HG02571 (cell line): ENCODE results near the gene FAM83F.

ENCODE experiments used
- ATAC-seq: cut with Tn5 transposase; IDR thresholded peaks from one replicate; pipeline ENCODE4 v1.9.1; 2021; ENCODE audit warnings: mild to moderate bottlenecking, moderate library complexity; ENCODE audit not compliant: unreplicated experiment

Gene FAM83F

GRCh38 chr22:40055143-40055883 lies 60.6 kb downstream of the FAM83F start:
- no peak for ATAC-seq

- no peak for ATAC-seq
These were observed 61.4 kb downstream of the FAM83F start for GRCh38 chr22:40056154-40056553.

- ATAC-seq: no peak
These were observed 61.8 kb downstream of the FAM83F start for GRCh38 chr22:40056559-40056958.

- ATAC-seq: no peak
These were observed 62.9 kb downstream of the FAM83F start for GRCh38 chr22:40057652-40058051.

GRCh38 chr22:40058265-40058664 lies 63.5 kb downstream of the FAM83F start:
- no peak for ATAC-seq

- no peak for ATAC-seq
These were observed 71.2 kb downstream of the FAM83F start for GRCh38 chr22:40065981-40066380.

GRCh38 chr22:40067639-40068038 lies 72.9 kb downstream of the FAM83F start:
- no peak for ATAC-seq

GRCh38 chr22:40070701-40071100 lies 75.9 kb downstream of the FAM83F start:
- no peak for ATAC-seq

GRCh38 chr22:40071720-40072119 lies 77.0 kb downstream of the FAM83F start:
- no peak for ATAC-seq

GRCh38 chr22:40076702-40077645 lies 82.2 kb downstream of the FAM83F start:
- ATAC-seq: no peak

GRCh38 chr22:40077646-40078016 lies 82.9 kb downstream of the FAM83F start:
- ATAC-seq: no peak

GRCh38 chr22:40081662-40082061 lies 86.9 kb downstream of the FAM83F start:
- no peak for ATAC-seq

GRCh38 chr22:40082184-40082583 lies 87.4 kb downstream of the FAM83F start:
- ATAC-seq: no peak

GRCh38 chr22:40083794-40084193 lies 89.0 kb downstream of the FAM83F start:
- ATAC-seq: no peak

- ATAC-seq: no peak
These were observed 89.5 kb downstream of the FAM83F start for GRCh38 chr22:40084246-40084645.

- no peak for ATAC-seq
These were observed 94.1 kb downstream of the FAM83F start for GRCh38 chr22:40088818-40089217.
